Liver (tissue), 3 donors: ENCODE results near the gene SUGP2.
A peak's percentile ranks its signal among the peaks of the same experiment; 100 is the strongest.

Source experiments
- JUND ChIP-seq, 2 donors: IDR thresholded peaks; 2 replicates each; pipeline ENCODE4 v1.6.1; 2016; ENCODE audit warnings: antibody characterized with exemption in 2 of 2
- RAD21 ChIP-seq, 2 donors: IDR thresholded peaks; 2 replicates each; pipeline ENCODE4 v1.6.1; 2016; ENCODE audit warnings: antibody characterized with exemption in 2 of 2, mild to moderate bottlenecking in 2 of 2
- RXRA ChIP-seq, 2 donors: IDR thresholded peaks; 2 replicates each; pipeline ENCODE4 v1.6.1; 2017 to 2018; ENCODE audit warnings: antibody characterized with exemption in 2 of 2, mild to moderate bottlenecking in 1 of 2
- SP1 ChIP-seq: IDR thresholded peaks from 2 replicates; pipeline ENCODE4 v1.6.1; 2018; ENCODE audit warnings: antibody characterized with exemption, mild to moderate bottlenecking
- TAF1 ChIP-seq: conservative IDR thresholded peaks from 2 replicates; pipeline ENCODE4 v1.6.1; 2016; ENCODE audit warnings: antibody characterized with exemption, mild to moderate bottlenecking
- TF ChIP-seq, protein P1 (sequence below): fragments of 150-350 bp; IDR thresholded peaks from 2 replicates; pipeline ENCODE4 v1.5.1; 2017; ENCODE audit warnings: improper control_type of control experiment, low read depth, low read length; ENCODE audit not compliant: missing input control
- TF ChIP-seq, protein P2 (sequence below): IDR thresholded peaks from 2 replicates; pipeline ENCODE4 v1.6.1; 2016; ENCODE audit warnings: antibody characterized with exemption
- TF ChIP-seq, protein P3 (sequence below): IDR thresholded peaks from 2 replicates; pipeline ENCODE4 v1.6.1; 2016; ENCODE audit warnings: antibody characterized with exemption, mild to moderate bottlenecking
- TF ChIP-seq, protein P4 (sequence below): IDR thresholded peaks from 2 replicates; pipeline ENCODE4 v1.6.1; 2016; ENCODE audit warnings: antibody characterized with exemption
- donor health status: healthy.
- donor health status: healthy.

DNA sequence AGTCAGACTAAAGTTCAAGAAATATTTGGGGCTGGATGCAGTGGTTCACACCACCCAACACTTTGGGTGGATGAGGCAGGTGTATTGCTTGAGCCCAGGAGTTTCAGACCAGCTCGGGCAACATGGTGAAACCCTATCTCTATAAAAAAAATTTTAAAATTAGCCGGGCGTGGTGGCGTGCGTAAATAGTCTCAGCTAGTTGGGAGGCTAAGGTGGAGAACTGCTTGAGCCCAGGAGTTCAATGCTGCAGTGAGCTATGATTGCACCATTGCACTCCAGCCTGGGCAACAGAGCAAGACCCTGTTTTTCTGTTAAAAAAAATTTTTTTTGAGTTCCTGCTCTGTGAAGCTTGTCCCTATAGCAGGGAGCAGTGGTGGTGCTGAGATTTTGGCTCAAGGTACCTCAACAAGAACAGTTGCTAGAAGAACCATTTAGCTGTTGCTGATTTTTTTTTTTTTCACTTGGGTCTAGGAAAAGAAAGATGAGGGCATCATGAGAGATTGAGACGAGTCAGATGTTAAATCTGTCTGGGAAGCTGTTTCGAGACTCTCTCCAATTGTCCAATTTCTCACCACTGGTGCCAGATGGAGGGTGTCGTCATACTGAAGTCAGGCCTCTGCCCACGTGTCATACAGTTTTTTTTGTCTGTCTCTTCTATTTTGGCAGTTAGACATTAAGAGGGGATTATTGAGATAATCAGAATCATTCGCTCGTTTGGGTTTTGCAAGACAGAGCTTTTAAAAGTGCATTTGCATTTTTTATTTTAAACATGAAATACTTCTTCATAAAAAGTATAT is 34.2 kb upstream of the SUGP2 start:
- TF ChIP-seq, protein P1, sequence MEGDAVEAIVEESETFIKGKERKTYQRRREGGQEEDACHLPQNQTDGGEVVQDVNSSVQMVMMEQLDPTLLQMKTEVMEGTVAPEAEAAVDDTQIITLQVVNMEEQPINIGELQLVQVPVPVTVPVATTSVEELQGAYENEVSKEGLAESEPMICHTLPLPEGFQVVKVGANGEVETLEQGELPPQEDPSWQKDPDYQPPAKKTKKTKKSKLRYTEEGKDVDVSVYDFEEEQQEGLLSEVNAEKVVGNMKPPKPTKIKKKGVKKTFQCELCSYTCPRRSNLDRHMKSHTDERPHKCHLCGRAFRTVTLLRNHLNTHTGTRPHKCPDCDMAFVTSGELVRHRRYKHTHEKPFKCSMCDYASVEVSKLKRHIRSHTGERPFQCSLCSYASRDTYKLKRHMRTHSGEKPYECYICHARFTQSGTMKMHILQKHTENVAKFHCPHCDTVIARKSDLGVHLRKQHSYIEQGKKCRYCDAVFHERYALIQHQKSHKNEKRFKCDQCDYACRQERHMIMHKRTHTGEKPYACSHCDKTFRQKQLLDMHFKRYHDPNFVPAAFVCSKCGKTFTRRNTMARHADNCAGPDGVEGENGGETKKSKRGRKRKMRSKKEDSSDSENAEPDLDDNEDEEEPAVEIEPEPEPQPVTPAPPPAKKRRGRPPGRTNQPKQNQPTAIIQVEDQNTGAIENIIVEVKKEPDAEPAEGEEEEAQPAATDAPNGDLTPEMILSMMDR: no peak
- TF ChIP-seq SP1 (no peak), RAD21 (IDR thresholded peaks at IDR 0.05) (no peak), TAF1 (no peak), JUND (IDR thresholded peaks at IDR 0.05) (no peak), RXRA (IDR thresholded peaks at IDR 0.05) (peak in 1 of 2 donors; percentile 15)
- TF ChIP-seq, protein P2, sequence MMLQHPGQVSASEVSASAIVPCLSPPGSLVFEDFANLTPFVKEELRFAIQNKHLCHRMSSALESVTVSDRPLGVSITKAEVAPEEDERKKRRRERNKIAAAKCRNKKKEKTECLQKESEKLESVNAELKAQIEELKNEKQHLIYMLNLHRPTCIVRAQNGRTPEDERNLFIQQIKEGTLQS: no peak
- TF ChIP-seq, protein P3, sequence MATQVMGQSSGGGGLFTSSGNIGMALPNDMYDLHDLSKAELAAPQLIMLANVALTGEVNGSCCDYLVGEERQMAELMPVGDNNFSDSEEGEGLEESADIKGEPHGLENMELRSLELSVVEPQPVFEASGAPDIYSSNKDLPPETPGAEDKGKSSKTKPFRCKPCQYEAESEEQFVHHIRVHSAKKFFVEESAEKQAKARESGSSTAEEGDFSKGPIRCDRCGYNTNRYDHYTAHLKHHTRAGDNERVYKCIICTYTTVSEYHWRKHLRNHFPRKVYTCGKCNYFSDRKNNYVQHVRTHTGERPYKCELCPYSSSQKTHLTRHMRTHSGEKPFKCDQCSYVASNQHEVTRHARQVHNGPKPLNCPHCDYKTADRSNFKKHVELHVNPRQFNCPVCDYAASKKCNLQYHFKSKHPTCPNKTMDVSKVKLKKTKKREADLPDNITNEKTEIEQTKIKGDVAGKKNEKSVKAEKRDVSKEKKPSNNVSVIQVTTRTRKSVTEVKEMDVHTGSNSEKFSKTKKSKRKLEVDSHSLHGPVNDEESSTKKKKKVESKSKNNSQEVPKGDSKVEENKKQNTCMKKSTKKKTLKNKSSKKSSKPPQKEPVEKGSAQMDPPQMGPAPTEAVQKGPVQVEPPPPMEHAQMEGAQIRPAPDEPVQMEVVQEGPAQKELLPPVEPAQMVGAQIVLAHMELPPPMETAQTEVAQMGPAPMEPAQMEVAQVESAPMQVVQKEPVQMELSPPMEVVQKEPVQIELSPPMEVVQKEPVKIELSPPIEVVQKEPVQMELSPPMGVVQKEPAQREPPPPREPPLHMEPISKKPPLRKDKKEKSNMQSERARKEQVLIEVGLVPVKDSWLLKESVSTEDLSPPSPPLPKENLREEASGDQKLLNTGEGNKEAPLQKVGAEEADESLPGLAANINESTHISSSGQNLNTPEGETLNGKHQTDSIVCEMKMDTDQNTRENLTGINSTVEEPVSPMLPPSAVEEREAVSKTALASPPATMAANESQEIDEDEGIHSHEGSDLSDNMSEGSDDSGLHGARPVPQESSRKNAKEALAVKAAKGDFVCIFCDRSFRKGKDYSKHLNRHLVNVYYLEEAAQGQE: no peak
- TF ChIP-seq, protein P4, sequence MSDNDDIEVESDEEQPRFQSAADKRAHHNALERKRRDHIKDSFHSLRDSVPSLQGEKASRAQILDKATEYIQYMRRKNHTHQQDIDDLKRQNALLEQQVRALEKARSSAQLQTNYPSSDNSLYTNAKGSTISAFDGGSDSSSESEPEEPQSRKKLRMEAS: no peak
